ENCODE results near the gene C2orf68.

- TF ChIP-seq CTCF (IDR thresholded peaks at IDR 0.05) (no peak), POLR2A (IDR thresholded peaks at IDR 0.05) (no peak)
These were observed 12.2 kb downstream of the C2orf68 start for GRCh38 chr2:85599468-85600234.
